Measurements from ENCODE around the gene LMX1A.

LMX1A gene

DNA sequence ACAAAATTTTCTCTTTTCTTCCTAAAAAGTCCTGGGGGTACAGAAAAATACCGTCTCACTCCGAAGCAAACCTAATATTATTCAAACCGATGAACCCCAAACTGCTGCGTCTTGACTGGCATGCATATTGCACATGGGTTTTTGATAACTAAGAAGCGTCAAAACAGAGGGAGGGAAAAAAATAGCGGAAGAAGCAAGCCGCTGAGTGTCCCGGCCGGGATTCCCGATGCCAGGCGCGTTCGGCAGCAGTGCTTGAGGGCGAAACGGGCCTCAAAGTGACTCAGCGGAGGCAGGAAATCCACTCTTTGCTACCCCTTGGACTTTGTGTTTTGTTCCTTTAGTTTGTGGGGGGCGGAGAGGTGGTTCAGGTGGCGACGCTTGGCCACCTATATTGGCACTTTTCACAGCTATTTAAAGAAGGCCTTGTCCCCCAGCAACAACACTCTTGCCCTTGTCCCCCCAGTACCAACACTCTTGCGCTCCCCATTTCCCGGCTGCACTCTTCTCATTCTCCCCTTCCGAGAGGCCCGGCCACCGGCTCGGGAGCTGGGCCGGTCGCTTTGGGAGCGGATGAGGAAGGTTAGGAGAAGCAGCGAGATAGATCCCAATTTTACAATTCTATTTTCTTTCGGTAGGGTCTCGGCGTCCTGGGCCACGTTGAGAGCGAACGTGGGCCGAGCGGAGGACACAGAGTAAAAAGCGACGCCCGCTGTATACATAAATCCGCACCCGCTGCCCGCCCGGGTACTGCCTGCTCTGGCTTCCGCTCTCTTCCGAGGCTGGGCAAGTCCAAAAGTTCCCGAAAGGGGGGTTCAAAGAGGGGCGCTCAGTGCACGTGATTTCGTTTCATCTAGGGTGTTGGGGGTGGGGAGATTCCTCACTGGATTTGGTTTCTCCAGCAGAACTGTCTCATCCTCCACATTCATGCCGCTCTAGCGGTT lies 2.5 kb downstream of the LMX1A start:
- no peak overlapping the region for H3K27ac ChIP-seq
- TF ChIP-seq, protein P1, sequence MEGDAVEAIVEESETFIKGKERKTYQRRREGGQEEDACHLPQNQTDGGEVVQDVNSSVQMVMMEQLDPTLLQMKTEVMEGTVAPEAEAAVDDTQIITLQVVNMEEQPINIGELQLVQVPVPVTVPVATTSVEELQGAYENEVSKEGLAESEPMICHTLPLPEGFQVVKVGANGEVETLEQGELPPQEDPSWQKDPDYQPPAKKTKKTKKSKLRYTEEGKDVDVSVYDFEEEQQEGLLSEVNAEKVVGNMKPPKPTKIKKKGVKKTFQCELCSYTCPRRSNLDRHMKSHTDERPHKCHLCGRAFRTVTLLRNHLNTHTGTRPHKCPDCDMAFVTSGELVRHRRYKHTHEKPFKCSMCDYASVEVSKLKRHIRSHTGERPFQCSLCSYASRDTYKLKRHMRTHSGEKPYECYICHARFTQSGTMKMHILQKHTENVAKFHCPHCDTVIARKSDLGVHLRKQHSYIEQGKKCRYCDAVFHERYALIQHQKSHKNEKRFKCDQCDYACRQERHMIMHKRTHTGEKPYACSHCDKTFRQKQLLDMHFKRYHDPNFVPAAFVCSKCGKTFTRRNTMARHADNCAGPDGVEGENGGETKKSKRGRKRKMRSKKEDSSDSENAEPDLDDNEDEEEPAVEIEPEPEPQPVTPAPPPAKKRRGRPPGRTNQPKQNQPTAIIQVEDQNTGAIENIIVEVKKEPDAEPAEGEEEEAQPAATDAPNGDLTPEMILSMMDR (conservative IDR thresholded peaks at IDR 0.05), result no peak

DNA sequence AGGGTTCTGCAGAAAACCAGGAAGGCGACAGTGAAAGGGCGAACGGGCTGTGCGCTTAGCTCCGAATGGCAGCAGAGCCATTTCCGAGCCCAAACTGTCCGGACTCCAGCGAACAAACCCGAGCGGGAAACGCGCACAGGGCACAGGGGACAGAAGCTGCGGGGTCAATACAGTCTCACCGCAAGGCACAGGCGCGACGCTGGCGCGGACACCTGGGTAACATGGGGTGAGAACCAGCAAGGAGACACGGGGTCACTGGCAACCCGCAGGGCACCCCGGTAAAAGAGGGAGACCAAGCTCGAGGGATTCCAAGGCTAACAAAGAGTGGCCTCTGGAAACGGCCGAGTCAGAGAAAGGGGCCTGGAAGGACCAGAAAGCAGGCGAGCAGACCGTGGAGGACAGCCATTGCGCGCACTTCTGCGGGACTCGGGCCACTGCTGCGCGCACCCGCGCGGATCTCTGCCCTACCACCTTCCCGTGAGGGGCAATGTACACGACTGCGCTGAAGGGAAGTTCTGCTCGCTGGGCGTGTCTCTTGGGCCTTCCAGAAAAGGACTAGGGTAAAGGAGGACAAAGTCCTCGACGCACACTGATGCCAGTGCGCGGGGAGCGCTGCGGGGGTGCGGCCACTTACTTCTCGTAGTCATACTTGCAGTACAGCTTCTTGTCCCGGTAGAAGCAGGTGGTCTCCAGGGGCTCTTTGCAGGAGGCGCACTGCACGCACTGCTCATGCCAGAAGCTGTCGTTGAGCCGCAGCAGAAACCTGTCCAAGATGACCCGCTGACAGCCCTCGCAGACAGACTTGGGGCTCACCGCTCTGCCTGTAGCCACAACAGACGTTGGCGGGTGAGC lies 3.8 kb downstream of the LMX1A start:
- TF ChIP-seq, protein P1 (conservative IDR thresholded peaks at IDR 0.05), result no peak
- no peak overlapping the region for H3K27ac ChIP-seq

DNA sequence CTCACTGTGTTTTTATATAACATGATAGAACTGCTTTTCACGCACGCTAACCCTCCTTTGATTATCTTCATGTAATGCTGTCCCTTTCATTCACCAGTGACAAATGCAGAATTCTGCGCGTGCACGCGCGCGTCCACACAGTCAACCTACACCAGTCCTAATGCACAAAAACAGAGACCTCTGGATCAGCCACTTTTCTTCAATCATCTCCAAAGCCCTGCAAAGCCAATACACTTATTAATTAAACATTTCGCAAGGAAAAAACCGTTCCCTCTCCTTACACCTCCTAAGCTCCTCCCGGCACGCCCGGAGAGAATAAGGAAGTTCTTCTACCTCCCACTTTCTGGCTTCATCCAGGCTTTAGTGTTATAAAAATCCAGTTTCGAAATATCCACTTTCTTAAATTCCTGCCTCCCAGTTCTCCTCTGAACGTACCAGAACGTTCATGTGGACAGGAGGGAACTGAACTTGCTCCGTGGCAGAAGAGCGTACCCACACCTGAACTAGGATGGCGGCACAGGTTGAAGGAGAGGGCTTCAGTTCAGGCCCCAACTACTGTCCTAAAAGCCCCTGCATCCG lies 4.6 kb downstream of the LMX1A start:
- H3K27ac ChIP-seq, result no peak overlapping the region
- TF ChIP-seq, protein P1 (conservative IDR thresholded peaks at IDR 0.05), result no peak

DNA sequence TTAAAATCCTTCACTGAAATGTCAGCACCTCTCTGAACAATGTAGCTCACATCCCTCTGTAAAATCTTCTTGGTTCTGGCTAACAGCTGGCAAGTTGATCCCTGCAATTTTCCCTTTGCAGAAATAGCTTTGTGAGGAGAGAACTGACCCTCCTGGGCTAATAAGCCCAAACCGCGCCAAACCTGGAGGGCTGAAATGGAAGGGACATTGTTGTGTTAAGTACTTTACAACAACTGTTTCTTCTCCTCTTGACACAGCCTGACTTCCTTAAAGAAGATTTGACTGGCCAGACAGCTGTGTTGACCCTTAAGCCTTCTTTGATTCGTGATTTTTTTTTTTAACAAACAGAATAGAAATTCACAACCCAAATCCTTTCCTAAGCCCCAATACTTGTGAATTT lies 5.7 kb downstream of the LMX1A start:
- TF ChIP-seq, protein P1 (conservative IDR thresholded peaks at IDR 0.05), result no peak

DNA sequence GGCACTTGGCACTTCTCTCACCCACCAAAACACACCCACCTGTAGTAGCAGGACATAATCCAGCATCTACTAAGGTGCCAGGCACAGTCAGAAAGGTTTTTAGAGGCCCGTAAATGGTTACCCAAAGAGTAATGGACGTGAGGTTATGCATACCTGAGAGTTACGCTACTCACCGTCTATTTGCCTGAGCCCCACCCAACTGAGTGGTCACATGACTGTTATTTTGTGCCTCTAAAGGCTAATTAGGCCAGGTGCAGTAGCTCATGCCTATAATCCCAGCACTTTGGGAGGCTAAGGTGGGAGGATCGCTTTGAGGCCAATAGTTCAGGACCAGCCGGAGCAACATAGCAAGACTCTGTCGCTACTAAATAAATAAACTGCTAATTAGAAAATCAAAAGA lies 11.0 kb downstream of the LMX1A start:
- TF ChIP-seq, protein P1 (conservative IDR thresholded peaks at IDR 0.05), result no peak

More for the DNA sequence above, 5.7 kb downstream of the LMX1A start:
- no peak overlapping the region for H3K27ac ChIP-seq

DNA sequence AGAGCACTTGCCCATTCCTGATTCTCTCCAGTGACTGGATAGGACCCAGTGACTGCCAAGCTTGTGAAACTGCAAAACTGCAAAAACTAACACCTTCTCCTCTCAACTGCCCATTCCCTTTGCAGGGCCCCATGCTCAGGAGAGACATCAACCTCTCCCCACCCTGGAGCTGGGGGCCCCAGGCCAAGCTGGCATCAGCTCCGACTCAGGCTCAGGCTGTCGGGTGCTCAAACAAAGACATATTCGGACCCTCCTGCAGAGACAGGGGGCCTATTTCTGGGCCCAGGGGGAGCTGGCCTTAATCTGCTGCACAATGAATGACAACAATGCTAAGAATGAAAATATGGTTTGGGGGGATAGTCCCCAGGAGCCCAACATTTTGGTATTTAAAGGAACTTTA lies 11.8 kb downstream of the LMX1A start:
- TF ChIP-seq, protein P1 (conservative IDR thresholded peaks at IDR 0.05), result no peak
- no peak overlapping the region for H3K27ac ChIP-seq

More for the DNA sequence above, 11.0 kb downstream of the LMX1A start:
- no peak overlapping the region for H3K27ac ChIP-seq

DNA sequence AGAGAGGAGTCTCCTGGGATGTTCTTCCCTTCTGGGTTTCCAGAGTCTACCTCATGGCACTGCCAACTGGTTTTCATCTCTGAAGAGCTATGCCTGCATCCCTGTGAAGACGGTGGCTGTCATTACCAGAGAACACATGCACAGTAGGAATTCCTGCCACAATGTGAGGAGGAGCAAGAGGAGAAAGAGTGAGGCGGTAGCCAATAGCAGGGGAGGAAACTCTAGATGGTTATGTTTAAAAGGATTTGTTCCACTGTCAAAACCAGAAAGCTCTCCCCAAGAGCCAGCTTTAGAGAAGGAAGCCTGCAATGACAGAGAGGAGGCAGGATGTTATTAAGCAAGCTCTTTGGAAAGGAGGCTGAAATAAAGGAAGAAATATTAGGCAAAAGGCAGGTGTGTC lies 12.3 kb downstream of the LMX1A start:
- no peak overlapping the region for H3K27ac ChIP-seq
- TF ChIP-seq, protein P1 (conservative IDR thresholded peaks at IDR 0.05), result no peak
